Neural progenitor cell (in vitro differentiated cells): ENCODE results near the gene DDX28.

Experiments
- EZH2 ChIP-seq: fragments of 200-600 bp; sonication (generic); IDR thresholded peaks from 2 replicates; pipeline ENCODE4 v1.6.1; 2017; ENCODE audit warnings: antibody characterized with exemption, mild to moderate bottlenecking, moderate library complexity
- TF ChIP-seq, protein P1 (sequence below): fragments of 200-600 bp; sonication (generic); IDR thresholded peaks from 2 replicates; pipeline ENCODE4 v1.5.1; 2017; ENCODE audit warnings: antibody characterized with exemption, mild to moderate bottlenecking

DNA sequence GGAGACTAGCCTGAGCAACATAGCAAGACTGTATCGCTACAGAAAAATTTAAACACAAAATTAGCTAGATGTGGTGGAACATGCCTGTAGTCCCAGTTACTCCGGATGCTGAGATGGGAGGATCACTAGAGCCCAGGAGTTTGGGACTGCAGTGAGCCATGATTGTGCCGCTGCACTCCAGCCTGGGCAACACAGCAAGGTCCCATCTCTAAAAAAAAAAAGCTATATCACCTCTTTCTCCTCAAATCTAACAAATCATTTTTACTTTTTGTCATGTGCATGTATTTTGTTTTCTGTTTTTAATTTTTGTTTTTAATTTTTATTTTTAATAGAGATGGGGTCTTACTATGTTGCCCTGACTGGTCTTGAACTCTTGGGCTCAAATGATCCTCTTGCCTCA, 6.0 kb upstream of the DDX28 start:
- TF ChIP-seq, protein P1, sequence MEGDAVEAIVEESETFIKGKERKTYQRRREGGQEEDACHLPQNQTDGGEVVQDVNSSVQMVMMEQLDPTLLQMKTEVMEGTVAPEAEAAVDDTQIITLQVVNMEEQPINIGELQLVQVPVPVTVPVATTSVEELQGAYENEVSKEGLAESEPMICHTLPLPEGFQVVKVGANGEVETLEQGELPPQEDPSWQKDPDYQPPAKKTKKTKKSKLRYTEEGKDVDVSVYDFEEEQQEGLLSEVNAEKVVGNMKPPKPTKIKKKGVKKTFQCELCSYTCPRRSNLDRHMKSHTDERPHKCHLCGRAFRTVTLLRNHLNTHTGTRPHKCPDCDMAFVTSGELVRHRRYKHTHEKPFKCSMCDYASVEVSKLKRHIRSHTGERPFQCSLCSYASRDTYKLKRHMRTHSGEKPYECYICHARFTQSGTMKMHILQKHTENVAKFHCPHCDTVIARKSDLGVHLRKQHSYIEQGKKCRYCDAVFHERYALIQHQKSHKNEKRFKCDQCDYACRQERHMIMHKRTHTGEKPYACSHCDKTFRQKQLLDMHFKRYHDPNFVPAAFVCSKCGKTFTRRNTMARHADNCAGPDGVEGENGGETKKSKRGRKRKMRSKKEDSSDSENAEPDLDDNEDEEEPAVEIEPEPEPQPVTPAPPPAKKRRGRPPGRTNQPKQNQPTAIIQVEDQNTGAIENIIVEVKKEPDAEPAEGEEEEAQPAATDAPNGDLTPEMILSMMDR = no peak
- no peak for TF ChIP-seq EZH2
